ENCODE data around the gene CD93.

Gene CD93

GRCh38 chr20:23114448-23115082, 28.4 kb upstream of the CD93 start:
- CTCF ChIA-PET = no interaction called here
- DNase-seq = no peak
- no peaks in the 10 kb centered on the region for H3K4me1 Mint-ChIP-seq
- H3K27me3 Mint-ChIP-seq = peaks cover 10% of the 10 kb centered on the region
- H3K9me3 Mint-ChIP-seq = no peaks in the 10 kb centered on the region
- no peak overlapping the region for H3K27ac Mint-ChIP-seq
- no peak overlapping the region for H3K4me3 Mint-ChIP-seq
- no peaks in the 10 kb centered on the region for H3K36me3 Mint-ChIP-seq

- Mint-ChIP-seq H3K9me3 (no peaks in the 10 kb centered on the region), H3K4me1 (no peaks in the 10 kb centered on the region), H3K36me3 (no peaks in the 10 kb centered on the region), H3K27me3 (peaks cover 8% of the 10 kb centered on the region), H3K4me3 (no peak overlapping the region), H3K27ac (no peak overlapping the region)
- no peak for DNase-seq
- CTCF ChIA-PET = no interaction called here
Observed at GRCh38 chr20:23114018-23114417, 27.9 kb upstream of the CD93 start.

DNA sequence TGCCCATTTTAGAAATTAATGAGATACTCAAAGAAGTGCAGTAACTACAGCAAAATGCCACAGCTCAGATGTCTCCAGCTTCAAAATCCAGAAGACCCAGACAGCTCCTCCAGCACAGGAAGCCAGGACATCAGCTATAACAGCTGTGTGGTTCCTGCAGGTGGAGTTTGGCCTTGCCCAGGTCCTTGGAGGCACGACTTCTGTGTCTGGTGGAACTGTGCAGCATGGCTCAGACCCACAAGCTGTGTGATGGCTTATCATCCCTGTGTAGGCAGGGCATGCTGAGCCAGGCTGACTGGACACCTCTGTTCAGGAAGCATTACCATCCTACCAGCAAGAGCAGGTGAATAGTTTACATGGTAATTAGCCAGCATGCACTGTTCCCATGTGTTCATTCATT, 26.5 kb upstream of the CD93 start:
- Mint-ChIP-seq H3K9me3 (no peaks in the 10 kb centered on the region), H3K36me3 (no peaks in the 10 kb centered on the region), H3K4me1 (no peaks in the 10 kb centered on the region), H3K27me3 (peaks cover 4% of the 10 kb centered on the region), H3K27ac (no peak overlapping the region), H3K4me3 (no peak overlapping the region)
- CTCF ChIA-PET = no interaction called here
- DNase-seq = no peak

DNA sequence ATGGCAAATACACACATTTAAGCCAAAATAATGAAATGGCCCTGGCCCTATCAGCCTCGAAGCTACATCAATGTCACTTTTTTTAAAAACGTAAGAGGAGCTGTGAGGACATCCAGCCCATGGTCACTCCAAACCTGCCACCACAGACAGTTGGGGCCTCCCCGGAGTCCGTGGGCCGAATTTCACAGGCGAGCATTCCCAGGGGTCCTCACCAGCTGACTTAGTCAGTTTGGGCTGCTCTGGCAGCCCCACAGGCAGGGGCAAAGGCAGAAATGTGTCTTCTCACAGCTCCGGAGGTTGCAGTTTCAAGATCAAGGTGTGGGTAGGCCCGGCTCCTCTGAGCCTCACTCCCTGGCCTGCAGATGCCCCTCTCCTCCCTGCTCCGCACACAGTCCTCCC, 25.8 kb upstream of the CD93 start:
- no peak overlapping the region for H3K27ac Mint-ChIP-seq

DNA sequence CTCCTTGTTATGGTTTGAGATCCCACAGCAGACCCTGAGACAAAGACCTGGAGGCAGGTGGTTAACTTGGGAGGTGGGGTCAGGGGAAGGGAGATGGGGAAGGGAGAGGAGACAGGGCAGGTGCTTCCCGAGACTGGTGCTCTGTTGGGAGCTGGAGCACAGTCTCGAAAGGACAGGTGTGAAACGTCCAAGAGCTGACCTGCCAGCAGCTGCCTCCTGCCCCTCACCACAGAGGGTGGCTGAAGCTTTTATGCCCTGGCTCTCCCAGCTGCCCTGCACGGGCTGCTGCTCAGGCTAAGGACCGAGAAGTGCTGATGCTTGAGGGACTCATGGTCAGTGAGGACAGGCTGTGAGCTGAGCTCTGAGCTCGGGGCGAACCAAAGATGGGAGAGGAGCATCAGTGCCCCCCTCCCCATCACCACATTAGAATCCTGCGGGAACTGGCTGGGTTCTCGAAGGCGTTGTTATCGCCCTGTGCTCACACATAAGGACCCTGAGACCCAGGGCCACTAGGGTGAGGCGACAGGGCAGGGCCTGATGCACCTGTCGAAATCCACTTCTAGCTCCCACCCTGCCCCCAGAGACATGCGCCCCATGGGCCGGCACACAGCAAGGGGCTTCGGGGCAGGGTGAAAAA, 25.3 kb upstream of the CD93 start:
- Mint-ChIP-seq H3K9me3 (no peaks in the 10 kb centered on the region), H3K4me3 (no peak overlapping the region), H3K27ac (no peak overlapping the region), H3K4me1 (no peaks in the 10 kb centered on the region), H3K36me3 (no peaks in the 10 kb centered on the region), H3K27me3 (no peaks in the 10 kb centered on the region)
- no peak for DNase-seq
- CTCF ChIA-PET = no interaction called here

More for the DNA sequence above, 25.8 kb upstream of the CD93 start:
- Mint-ChIP-seq H3K36me3 (no peaks in the 10 kb centered on the region), H3K9me3 (no peaks in the 10 kb centered on the region), H3K4me3 (no peak overlapping the region), H3K27me3 (peaks cover under 1% of the 10 kb centered on the region), H3K4me1 (no peaks in the 10 kb centered on the region)
- CTCF ChIA-PET = no interaction called here
- no peak for DNase-seq

- Mint-ChIP-seq H3K27me3 (no peaks in the 10 kb centered on the region), H3K9me3 (no peaks in the 10 kb centered on the region)
- CTCF ChIA-PET = no interaction called here
Observed at GRCh38 chr20:23108871-23109270, 22.7 kb upstream of the CD93 start.

GRCh38 chr20:23107466-23107865, 21.3 kb upstream of the CD93 start:
- no peaks in the 10 kb centered on the region for H3K27me3 Mint-ChIP-seq
- H3K4me1 Mint-ChIP-seq = no peaks in the 10 kb centered on the region
- H3K27ac Mint-ChIP-seq = no peak overlapping the region
- CTCF ChIA-PET = no interaction called here
- DNase-seq = no peak
- H3K9me3 Mint-ChIP-seq = no peaks in the 10 kb centered on the region
- H3K36me3 Mint-ChIP-seq = no peaks in the 10 kb centered on the region
- H3K4me3 Mint-ChIP-seq = no peak overlapping the region

More at GRCh38 chr20:23108871-23109270, 22.7 kb upstream of the CD93 start:
- Mint-ChIP-seq H3K27ac (no peak overlapping the region), H3K4me3 (no peak overlapping the region), H3K4me1 (no peaks in the 10 kb centered on the region), H3K36me3 (no peaks in the 10 kb centered on the region)
- no peak for DNase-seq

DNA sequence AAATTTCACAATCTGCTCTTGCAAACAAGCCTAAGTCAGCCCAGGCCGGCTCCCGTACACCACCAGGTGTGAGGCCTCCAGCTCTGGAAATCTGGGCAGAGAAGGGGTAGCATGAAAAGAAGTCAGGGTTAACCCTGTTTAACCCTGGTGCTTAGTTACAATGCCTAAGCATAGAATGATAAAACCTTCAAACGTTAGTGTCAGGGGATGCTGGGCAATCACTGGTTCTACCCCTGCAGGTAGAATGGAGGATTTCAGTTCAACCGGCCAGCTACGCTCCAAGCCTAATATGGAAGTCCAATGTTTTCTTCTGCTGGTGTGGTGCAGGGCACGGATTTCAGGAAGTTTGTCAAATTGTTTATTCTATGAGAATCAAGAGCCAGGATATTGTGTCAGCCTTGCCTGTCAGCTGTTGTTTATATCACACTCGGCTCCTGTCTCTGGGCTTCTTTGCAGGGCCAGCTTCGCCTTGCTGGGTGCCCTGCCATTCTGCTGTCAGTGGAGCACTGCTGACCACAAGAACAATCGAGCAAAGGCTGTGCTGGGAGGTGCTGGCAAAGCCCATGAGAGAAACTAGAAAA, 20.2 kb upstream of the CD93 start:
- no peak for DNase-seq
- Mint-ChIP-seq H3K4me3 (no peak overlapping the region), H3K4me1 (no peaks in the 10 kb centered on the region), H3K27me3 (no peaks in the 10 kb centered on the region), H3K36me3 (no peaks in the 10 kb centered on the region), H3K9me3 (no peaks in the 10 kb centered on the region), H3K27ac (no peak overlapping the region)
- CTCF ChIA-PET = no interaction called here

DNA sequence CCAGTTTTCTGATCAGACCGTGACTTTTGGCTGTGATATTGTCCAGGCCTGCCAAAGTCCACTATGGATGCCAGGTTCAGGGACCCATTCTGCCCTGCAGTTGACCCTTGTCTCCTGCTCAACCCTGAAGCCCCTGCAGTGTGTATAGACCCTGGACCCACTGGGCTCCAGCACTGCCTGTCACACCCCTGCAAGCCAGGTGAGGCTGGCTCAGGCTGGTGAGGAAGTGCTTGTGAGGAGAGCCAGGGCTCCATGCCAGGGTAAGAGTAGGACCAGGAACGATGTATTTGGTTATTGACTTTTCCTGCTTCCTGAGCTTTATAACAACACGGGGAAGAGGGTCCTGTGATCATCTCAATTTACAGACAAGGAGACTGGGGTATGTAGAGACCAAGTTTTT, 19.1 kb upstream of the CD93 start:
- Mint-ChIP-seq H3K36me3 (no peaks in the 10 kb centered on the region), H3K4me3 (no peak overlapping the region), H3K27ac (no peak overlapping the region), H3K4me1 (no peaks in the 10 kb centered on the region), H3K9me3 (no peaks in the 10 kb centered on the region), H3K27me3 (no peaks in the 10 kb centered on the region)
- no peak for DNase-seq
- CTCF ChIA-PET = no interaction called here

DNA sequence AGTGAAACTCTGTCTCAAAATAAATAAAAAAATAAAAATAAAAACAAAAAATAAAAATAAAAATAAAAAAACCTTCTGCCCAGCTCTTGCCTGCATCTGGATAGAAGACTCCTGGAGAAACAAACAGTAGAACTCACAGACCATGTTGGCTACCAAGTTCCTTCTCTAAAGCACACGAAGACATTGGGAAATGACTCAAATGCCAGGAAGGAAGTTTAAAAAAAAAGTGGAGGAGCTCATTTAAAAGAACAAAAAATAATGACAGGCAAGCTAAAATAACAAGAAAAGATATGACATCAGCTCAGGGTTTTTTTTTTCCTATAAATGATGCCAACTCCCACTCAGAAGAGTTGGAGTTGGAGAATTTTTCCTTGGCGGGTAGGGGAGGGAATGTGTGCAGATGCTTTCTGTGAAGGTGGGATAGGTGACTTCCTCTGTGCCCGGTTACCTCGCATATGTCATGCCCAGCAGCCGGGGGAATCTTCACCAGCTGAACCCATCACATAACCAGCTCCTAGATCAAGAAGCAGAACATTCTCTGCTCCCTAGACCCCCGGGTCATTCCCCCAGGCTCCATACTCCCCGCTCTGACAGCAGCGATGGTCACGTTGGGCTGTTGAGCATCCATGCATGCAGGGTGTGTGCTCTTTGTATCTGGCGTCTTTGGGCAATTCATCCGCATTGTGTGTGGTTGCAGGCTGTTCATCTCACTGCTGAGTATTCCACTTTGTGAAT, 17.3 kb upstream of the CD93 start:
- H3K36me3 Mint-ChIP-seq = no peaks in the 10 kb centered on the region

DNA sequence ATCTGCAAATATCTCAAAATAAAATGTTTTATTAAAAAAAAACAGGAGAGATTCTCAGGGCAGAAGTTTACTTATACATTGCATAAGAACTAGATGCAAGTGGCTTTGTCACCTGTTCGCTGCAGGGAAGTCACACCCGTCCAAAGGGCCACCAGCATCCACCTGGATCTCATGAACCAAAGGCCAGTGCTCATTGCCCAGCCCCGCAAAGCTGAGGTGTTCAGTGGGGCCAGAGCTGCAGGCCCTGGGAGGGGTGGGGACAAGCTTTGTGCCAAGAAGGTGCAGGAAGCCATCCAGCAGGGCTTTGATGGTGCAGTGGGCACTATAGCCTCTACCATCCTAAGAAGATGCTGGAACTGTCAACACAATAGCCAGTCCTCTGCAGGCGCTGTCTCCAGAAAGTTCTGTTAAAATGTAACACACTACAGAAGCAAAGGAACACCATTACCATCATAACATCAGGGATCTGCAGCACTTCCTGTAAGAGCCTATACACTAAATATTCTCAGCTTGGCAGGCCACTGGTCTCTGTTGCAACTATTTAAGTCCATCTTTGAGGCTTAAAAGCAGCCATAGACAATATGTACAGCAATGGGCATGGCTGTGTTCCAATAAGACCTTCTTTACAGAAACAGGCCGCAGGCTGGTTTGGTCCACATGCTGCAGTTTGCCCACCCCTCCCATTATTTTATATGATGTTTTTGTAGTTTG, 15.7 kb upstream of the CD93 start:
- no peak overlapping the region for H3K4me3 Mint-ChIP-seq
- no peak overlapping the region for H3K27ac Mint-ChIP-seq
- peaks cover 9% of the 10 kb centered on the region for H3K27me3 Mint-ChIP-seq
- H3K36me3 Mint-ChIP-seq = no peaks in the 10 kb centered on the region
- CTCF ChIA-PET = no interaction called here
- H3K9me3 Mint-ChIP-seq = no peaks in the 10 kb centered on the region
- DNase-seq = no peak
- no peaks in the 10 kb centered on the region for H3K4me1 Mint-ChIP-seq

More for the DNA sequence above, 17.3 kb upstream of the CD93 start:
- no peak overlapping the region for H3K4me3 Mint-ChIP-seq
- no peaks in the 10 kb centered on the region for H3K9me3 Mint-ChIP-seq
- no peak for DNase-seq
- H3K27me3 Mint-ChIP-seq = peaks cover under 1% of the 10 kb centered on the region
- H3K27ac Mint-ChIP-seq = no peak overlapping the region
- H3K4me1 Mint-ChIP-seq = no peaks in the 10 kb centered on the region
- CTCF ChIA-PET = no interaction called here

GRCh38 chr20:23100720-23101107, 14.6 kb upstream of the CD93 start:
- CTCF ChIA-PET = no interaction called here
- Mint-ChIP-seq H3K4me1 (no peaks in the 10 kb centered on the region), H3K9me3 (no peaks in the 10 kb centered on the region), H3K27me3 (peaks cover 13% of the 10 kb centered on the region), H3K4me3 (no peak overlapping the region), H3K36me3 (no peaks in the 10 kb centered on the region), H3K27ac (no peak overlapping the region)
- DNase-seq = no peak

- H3K27me3 Mint-ChIP-seq = peaks cover 13% of the 10 kb centered on the region
- H3K4me3 Mint-ChIP-seq = no peak overlapping the region
- H3K4me1 Mint-ChIP-seq = no peaks in the 10 kb centered on the region
- H3K9me3 Mint-ChIP-seq = no peaks in the 10 kb centered on the region
- H3K27ac Mint-ChIP-seq = no peak overlapping the region
- CTCF ChIA-PET = no interaction called here
- DNase-seq = no peak
- H3K36me3 Mint-ChIP-seq = no peaks in the 10 kb centered on the region
Observed at GRCh38 chr20:23099791-23100719, 13.9 kb upstream of the CD93 start.
